DND-41 (cell line): Measurements from ENCODE around the gene SMG6.

ENCODE experiments used
- ATAC-seq: fragments of 200-7000 bp; cut with Tn5 transposase; 3 replicates; pipeline ENCODE4 v1.9.1; 2021; ENCODE audit warnings: low read depth; ENCODE audit not compliant: insufficient read depth
- DNase-seq: peaks from one replicate; pipeline ENCODE4 v3.0.0-alpha.2; 2020
- H2AFZ ChIP-seq: 2 replicates; pipeline ENCODE4 v1.6.0; 2012; ENCODE audit warnings: low read depth, low read length
- H3K27ac ChIP-seq: 2 replicates; pipeline ENCODE4 v1.5.1; 2012; ENCODE audit warnings: low read length, inconsistent platforms
- H3K27me3 ChIP-seq: fragments of 200-600 bp; sonication (generic); 2 replicates; pipeline ENCODE4 v1.6.0; 2012; ENCODE audit warnings: low read length, mild to moderate bottlenecking, inconsistent platforms; ENCODE audit not compliant: insufficient read depth, poor library complexity
- H3K36me3 ChIP-seq: 2 replicates; pipeline ENCODE4 v1.5.1; 2012; ENCODE audit warnings: low read length, inconsistent platforms; ENCODE audit not compliant: insufficient read depth
- H3K4me1 ChIP-seq: 2 replicates; pipeline ENCODE4 v1.5.1; 2012; ENCODE audit warnings: mild to moderate bottlenecking, low read length; ENCODE audit not compliant: insufficient read depth
- H3K4me2 ChIP-seq: 2 replicates; pipeline ENCODE4 v1.6.0; 2012; ENCODE audit warnings: mild to moderate bottlenecking, moderate library complexity, low read length, inconsistent platforms; ENCODE audit not compliant: insufficient read depth
- H3K4me3 ChIP-seq, 2 experiments: fragments of 200-600 bp in 1 of 2; shearing (Covaris generic) in 1 of 2; 2 replicates each; pipeline ENCODE4 v1.5.1; 2012 to 2016; ENCODE audit warnings: inconsistent platforms in 2 of 2, low read length in 2 of 2, mild to moderate bottlenecking in 2 of 2, low read depth in 1 of 2, moderate library complexity in 1 of 2
- H3K79me2 ChIP-seq: 2 replicates; pipeline ENCODE4 v1.6.0; 2012; ENCODE audit warnings: low read length, inconsistent platforms; ENCODE audit not compliant: insufficient read depth
- H3K9ac ChIP-seq: 2 replicates; pipeline ENCODE4 v1.6.0; 2012; ENCODE audit warnings: low read depth, mild to moderate bottlenecking, inconsistent platforms, low read length, moderate library complexity
- H3K9me3 ChIP-seq: 2 replicates; pipeline ENCODE4 v1.5.1; 2012; ENCODE audit warnings: low read length, moderate library complexity, mild to moderate bottlenecking, inconsistent platforms; ENCODE audit not compliant: insufficient read depth, severe bottlenecking
- H4K20me1 ChIP-seq: 2 replicates; pipeline ENCODE4 v1.6.0; 2012; ENCODE audit warnings: low read length; ENCODE audit not compliant: insufficient read depth
- EZH2 ChIP-seq: IDR thresholded peaks from 3 replicates; pipeline ENCODE4 v1.6.1; 2012; ENCODE audit warnings: borderline replicate concordance, low read depth, mild to moderate bottlenecking, moderate library complexity, low read length, inconsistent platforms; ENCODE audit not compliant: severe bottlenecking
- TF ChIP-seq, protein P1 (sequence below): IDR thresholded peaks from 2 replicates; pipeline ENCODE4 v1.5.1; 2012; ENCODE audit warnings: borderline replicate concordance, low read length, moderate library complexity, mild to moderate bottlenecking; ENCODE audit not compliant: poor library complexity, severe bottlenecking; ENCODE audit errors: extremely low read depth

Gene SMG6

DNA sequence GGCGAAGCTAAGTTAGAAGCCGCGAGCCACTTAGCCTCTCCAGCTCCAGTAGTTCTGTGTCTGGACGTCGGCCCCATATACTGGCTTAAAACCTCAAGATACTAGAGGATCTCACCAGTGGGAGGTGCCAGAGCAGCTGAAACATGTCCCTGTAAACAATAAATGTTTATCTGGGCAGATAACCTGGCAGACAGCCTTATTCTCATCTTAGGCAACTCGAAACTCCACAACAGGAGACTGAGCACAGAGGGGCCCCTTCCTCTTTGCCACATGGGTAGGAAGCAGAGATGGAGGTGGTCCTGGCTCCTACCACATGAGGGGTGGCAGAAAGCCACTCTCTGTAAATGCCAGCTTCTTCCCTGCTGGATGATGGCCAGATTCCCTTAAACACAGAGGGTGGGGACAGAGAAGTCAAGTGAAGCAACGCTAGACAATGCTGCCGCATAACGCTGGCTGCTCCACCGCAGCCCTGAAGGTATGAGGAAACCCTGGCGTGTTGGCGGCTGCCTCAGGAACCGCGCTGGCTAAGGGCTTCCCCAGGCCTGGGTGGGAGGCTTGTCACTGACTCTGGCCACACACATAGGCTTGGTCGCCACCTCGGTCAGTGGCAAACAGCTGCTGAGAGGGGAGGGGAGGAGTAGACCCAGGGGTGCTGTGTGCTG is 180.8 kb downstream of the SMG6 start:
- no peak for DNase-seq
- no peak overlapping the region for H3K4me2 ChIP-seq

DNA sequence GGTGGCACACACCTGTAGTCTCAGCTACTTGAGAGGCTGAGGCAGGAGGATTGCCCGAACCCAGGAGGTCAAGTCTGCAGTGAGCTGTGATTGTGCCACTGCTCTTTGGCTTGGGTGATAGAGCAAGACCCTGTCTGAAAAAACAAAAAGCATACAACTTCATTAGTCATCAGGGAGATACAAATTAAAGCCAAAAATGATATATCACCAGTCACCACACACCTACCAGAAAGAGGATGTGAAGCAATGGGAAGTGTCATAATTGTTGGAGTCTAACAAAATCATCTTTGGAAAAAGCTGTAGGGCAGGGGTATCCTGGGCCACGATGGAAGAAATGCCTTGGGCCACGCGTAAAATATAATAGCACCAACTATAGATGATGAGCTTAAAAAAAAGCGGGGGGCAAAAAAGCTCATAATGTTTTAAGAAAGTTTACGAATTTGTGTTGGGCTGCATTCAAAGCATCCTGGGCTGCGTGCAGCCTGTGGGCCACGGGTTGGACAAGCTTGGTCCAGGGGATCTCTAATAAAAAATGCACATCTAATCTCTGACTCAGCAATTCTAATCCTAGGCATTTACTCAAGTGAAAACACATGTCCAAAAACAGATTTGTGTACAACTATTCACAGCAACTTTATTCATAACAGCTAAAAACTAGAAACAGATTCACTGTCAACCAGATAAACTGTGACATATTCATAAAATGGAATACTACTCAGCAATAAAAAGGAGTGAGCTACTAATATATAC is 182.8 kb downstream of the SMG6 start:
- Histone ChIP-seq H3K79me2 (no peaks in the 10 kb centered on the region), H3K4me2 (no peak overlapping the region), H3K4me3 (no peak overlapping the region), H2AFZ (no peak overlapping the region), H3K36me3 (peaks cover 24% of the 10 kb centered on the region), H3K9ac (no peak overlapping the region), H3K4me1 (no peaks in the 10 kb centered on the region), H3K27me3 (no peaks in the 10 kb centered on the region), H3K9me3 (no peaks in the 10 kb centered on the region), H3K27ac (no peak overlapping the region), H4K20me1 (no peaks in the 10 kb centered on the region)
- TF ChIP-seq, protein P1, sequence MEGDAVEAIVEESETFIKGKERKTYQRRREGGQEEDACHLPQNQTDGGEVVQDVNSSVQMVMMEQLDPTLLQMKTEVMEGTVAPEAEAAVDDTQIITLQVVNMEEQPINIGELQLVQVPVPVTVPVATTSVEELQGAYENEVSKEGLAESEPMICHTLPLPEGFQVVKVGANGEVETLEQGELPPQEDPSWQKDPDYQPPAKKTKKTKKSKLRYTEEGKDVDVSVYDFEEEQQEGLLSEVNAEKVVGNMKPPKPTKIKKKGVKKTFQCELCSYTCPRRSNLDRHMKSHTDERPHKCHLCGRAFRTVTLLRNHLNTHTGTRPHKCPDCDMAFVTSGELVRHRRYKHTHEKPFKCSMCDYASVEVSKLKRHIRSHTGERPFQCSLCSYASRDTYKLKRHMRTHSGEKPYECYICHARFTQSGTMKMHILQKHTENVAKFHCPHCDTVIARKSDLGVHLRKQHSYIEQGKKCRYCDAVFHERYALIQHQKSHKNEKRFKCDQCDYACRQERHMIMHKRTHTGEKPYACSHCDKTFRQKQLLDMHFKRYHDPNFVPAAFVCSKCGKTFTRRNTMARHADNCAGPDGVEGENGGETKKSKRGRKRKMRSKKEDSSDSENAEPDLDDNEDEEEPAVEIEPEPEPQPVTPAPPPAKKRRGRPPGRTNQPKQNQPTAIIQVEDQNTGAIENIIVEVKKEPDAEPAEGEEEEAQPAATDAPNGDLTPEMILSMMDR: no peak
- TF ChIP-seq EZH2: no peak
- no peak for ATAC-seq
- DNase-seq: no peak

More for the DNA sequence above, 180.8 kb downstream of the SMG6 start:
- no peak for ATAC-seq
- Histone ChIP-seq H2AFZ (no peak overlapping the region), H4K20me1 (0 out of 2 replicates have a peak, but pooled peaks cover under 1% of the 10 kb centered on the region), H3K27me3 (no peaks in the 10 kb centered on the region), H3K36me3 (peaks cover 24% of the 10 kb centered on the region), H3K27ac (no peak overlapping the region), H3K79me2 (no peaks in the 10 kb centered on the region), H3K4me1 (no peaks in the 10 kb centered on the region), H3K9me3 (no peaks in the 10 kb centered on the region), H3K9ac (no peak overlapping the region), H3K4me3 (no peak overlapping the region)
- TF ChIP-seq EZH2: no peak
- TF ChIP-seq, protein P1: no peak

DNA sequence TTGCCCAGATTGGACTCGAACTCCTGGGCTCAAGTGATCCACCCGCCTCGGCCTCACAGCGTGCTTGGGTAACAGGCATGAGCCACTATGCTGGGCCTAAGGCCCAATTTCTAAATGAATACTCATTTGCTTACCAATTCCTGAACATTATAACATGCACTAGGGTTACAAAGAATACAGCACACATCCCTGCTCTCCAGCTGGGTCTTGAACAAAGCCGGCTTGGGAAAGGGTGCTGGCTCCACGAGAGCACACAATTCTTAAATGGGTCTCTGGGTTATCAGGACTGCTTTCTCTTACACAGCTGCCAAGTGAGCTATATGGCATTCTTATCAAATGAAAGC is 190.3 kb downstream of the SMG6 start:
- DNase-seq: no peak
- no peak overlapping the region for H3K4me3 ChIP-seq
- no peak overlapping the region for H3K9ac ChIP-seq
- no peaks in the 10 kb centered on the region for H3K4me1 ChIP-seq
- no peaks in the 10 kb centered on the region for H4K20me1 ChIP-seq
- no peak overlapping the region for H2AFZ ChIP-seq
- H3K9me3 ChIP-seq: no peaks in the 10 kb centered on the region
- TF ChIP-seq EZH2: no peak
- TF ChIP-seq, protein P1: no peak
- H3K36me3 ChIP-seq: no peaks in the 10 kb centered on the region
- H3K27me3 ChIP-seq: no peaks in the 10 kb centered on the region
- no peaks in the 10 kb centered on the region for H3K79me2 ChIP-seq
- no peak overlapping the region for H3K27ac ChIP-seq
- ATAC-seq: no peak
- H3K4me2 ChIP-seq: no peak overlapping the region
